ENCODE data around the gene THBS1.

THBS1 gene

DNA sequence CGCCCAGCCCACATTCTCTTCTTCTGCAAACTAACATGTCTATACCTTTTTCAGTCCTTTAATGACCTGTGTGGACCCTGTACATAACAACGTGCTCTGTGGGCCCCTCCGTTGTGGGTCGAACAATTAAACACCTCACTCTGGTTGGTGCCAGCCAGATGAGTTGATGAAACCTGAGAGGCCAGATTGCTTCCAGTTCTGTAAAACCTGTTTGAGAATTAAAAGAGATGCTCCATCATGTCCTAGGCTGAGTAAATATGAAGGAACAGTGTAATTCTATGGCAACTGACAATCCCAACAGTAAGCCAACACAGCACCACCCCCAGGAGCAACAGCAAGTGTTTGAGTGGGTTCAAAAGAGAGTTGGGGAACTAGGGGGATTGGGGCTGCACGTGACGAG lies 5.7 kb upstream of the THBS1 start:
- DNase-seq, result no peak

DNA sequence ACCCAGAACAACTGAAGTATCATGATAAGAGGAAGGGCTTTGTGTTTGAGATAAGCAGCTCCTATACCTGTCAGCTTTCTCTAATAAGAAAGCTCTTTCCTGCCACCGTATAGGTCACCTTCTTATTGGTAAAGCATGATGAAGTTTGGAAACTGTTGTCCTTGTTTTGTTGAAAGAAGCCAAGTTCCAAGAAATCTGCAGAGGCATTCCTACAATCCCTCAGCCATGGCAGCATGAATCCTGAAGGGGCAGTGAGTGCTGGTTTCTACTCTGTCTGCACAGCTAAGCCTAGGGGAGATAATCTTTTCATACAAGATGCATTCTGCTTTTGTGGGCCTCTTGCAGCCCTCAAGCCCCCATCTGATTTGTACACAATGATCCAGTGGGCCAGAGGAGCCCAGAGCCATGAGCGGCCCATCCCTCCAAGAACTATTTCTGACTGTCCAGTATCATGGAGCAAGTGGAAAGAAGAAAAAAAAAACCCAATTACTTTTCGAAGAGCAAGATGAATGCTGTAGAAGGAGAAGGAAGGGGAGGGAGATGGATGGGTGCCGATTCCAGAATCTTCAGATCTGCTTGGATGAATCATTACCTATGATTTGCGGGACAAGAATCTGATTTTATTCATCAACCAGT lies 1.9 kb upstream of the THBS1 start:
- DNase-seq, result no peak

DNA sequence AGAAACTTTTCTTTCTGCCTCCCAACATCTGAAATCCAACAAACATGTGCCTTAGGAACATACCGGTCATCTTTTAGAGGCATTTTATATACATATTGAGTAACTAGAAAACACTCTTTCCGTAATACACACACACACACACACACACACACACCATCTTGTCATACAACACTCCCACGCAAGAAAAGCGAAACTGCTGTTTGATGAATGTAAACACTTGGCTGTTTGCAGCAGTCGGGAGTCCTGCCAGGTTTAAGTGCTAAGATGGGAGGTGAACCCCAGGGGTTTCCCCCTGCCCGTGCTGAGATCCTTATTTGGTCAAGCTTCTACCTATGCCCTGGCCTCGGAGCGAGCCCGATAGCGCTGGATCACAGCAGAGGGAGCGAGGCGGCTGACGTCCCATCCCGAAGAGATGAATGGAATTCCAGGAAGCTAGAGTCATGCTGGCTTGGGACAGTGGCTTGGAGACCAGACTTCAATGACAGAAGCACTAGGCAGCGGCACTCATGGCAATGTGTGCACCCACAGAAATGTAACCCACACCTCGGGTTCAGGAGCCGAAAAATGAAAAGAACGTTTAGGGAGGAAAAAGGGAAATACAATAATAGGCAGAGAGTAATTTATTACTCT lies 1.3 kb upstream of the THBS1 start:
- no peak for DNase-seq

DNA sequence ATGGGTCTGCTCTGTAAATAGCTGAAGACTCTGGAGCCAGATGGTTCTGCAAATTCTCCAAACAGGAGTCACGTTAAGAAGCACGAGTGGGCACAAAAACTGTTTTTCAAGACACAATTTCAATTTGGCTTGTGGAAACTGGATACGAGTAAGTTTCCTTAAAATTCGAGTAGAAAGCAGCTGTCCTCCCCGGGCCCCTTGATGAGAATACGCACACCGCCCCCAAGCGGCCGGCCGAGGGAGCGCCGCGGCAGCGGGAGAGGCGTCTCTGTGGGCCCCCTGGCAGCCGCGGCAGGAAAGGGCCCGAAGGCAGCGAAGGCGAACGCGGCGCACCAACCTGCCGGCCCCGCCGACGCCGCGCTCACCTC lies 778 bp upstream of the THBS1 start:
- peak; percentile 88 for DNase-seq

DNA sequence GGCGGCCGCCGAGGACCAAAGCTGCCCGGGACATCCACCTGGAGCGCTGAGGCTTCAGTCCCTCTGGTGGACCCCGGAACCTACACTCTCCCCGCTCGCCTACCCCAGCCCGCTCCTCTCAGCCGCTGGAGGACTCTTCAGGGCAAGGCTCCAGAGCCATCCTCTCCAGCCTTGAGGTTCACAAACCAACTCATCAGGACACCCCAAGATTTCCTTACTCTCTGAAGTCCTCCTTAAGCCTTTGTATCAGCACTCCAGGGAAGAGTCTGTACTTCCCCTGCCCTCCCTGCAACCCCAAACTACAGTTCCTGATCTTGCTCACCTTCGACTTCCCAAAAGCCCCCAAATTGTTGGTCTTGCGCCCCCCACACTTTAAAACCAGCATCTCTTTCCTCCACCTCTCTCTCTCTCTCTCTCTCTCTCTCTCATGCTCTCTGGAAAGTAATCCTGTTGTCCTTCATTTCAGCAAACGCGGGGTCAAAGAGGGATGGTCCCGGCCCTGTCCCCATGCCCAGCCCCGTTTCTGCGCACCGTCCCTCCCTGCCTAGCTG lies 438 bp downstream of the THBS1 start:
- DNase-seq, result no peak

DNA sequence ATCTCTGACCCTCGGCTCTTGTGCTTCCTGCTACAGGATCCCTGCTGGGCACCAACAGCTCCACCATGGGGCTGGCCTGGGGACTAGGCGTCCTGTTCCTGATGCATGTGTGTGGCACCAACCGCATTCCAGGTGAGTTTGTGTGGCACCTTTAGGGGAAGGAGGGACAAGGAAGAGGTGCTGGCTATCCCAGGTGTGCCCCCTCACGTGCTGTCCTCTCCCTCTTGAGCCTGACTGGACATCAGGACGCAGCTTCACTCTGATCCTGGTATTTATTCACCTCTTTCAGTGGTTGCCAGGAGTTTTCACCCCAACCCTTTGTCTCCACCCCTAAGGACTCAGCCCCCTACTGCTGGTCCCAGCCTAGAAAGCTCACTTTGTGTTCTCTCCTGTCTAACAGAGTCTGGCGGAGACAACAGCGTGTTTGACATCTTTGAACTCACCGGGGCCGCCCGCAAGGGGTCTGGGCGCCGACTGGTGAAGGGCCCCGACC lies 960 bp downstream of the THBS1 start:
- no peak for DNase-seq

DNA sequence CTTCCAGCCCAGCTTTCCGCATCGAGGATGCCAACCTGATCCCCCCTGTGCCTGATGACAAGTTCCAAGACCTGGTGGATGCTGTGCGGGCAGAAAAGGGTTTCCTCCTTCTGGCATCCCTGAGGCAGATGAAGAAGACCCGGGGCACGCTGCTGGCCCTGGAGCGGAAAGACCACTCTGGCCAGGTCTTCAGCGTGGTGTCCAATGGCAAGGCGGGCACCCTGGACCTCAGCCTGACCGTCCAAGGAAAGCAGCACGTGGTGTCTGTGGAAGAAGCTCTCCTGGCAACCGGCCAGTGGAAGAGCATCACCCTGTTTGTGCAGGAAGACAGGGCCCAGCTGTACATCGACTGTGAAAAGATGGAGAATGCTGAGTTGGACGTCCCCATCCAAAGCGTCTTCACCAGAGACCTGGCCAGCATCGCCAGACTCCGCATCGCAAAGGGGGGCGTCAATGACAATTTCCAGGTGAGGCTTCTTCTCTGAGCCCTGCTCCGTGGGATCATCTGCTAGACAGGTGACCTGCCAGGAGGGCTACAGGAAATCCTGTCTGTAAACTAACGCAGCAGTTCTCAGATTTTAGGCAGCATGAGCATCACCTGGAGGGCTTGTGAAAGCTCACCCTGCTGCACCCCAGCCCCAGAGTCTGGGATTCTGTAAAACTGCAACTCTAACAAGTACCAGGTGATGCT lies 1.6 kb downstream of the THBS1 start:
- DNase-seq, result no peak

DNA sequence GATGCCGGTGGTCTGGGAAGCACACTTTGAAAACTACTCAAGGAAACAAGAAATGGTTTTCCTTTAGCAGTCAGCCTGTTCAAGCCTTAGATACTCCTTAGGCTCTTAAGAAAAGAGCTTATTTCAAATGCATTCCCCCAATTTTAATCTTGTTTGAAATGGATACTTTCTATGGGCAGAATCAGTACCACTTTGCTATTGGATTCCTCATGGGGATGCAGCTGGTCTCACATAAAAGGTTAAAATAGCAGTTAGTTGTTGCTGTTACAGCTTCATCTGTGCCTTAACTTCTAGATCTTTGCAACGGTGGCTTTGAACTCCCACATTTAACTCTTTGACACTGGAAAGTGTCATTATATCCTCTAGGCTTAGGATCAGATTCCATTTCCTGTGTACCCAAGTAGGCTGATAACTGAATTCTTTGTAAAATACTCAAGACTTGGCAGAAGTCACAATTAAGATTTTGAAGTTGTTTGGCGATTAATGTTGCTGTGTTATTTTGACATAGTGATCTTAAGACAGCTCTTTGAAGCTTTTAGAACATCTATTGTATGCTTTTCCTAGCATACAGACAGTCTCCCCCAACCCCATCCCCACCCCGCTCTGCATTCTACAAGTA lies 2.2 kb downstream of the THBS1 start:
- DNase-seq, result no peak

DNA sequence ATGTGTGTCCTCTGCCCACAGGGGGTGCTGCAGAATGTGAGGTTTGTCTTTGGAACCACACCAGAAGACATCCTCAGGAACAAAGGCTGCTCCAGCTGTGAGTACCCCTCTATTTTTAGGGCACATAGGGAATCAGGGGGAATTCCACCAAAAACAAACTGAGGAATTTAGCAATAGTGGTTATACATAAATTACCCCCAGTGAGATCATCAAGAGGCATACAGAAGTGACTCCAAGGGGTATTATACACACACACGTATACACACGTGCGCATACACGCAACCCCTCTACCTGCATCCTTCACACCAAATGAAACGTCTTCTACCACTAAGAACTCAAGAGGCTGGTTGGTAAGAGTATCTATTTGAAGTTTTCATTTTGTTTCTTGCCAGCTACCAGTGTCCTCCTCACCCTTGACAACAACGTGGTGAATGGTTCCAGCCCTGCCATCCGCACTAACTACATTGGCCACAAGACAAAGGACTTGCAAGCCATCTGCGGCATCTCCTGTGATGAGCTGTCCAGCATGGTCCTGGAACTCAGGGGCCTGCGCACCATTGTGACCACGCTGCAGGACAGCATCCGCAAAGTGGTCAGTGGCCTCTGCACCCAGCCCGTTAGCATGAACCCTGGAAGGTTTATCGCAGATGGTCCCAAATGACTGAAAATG lies 2.9 kb downstream of the THBS1 start:
- DNase-seq, result peak; percentile 34

DNA sequence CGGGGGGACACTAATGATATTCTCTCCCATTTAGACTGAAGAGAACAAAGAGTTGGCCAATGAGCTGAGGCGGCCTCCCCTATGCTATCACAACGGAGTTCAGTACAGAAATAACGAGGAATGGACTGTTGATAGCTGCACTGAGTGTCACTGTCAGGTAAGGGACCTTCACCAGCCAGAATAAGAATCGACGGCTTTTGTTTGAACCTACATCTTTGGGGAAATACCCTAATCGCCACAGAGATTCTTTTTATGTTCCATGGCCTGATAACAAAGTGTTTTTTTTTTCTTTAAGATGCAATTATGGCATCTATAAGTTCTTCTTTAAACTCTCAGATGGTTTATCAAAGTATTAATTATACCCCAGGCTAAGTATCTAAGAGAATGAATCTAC lies 3.4 kb downstream of the THBS1 start:
- DNase-seq, result no peak

DNA sequence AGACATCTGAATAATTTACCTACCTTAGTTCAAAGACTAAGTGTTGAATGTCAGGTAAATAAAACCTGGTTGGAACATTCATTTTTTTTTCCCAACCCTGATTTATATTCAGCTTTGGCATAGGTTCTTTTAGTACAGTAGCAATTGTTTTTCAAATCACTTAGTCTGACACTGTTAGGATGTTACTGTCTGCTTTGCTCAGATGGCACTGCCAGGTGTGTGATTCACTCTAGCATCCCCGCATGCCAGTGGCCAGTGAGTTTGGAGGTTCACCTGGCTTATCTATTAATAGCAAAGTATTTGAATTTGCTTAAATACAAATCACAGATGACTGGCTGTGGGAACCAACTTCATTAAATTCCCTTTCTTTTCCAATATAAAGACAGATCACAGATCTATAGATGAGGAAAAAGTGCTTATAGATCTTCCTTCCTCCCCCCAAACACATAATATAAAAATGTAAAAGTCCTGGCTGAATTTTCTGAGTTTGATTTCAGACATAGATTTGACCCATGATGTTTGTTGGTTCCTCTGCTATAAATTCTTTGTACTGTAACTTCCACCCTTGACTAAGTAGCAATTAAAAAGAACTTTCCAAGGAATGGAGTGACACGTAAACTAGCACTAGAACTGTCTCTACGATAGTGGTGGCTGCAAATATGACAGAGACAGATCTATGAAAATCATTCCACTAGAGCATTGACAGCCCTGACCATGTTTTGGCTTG lies 3.9 kb downstream of the THBS1 start:
- no peak for DNase-seq

DNA sequence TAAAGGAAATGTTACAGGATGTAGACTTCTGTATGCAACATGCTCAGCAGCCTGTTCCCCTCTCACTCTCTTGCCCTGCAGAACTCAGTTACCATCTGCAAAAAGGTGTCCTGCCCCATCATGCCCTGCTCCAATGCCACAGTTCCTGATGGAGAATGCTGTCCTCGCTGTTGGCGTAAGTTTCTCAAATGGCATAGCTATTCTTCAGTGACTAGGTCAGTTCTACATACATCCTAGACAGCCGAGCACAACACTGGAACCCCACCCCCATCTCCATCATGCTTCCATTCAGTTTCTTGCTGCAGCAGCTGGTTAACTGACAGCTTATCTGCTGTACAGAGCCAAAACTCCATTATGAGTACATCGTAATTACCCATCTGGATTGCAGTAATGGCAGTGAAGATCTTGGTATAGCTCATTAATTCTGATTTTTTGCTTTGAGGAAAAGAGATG lies 4.5 kb downstream of the THBS1 start:
- DNase-seq, result no peak

DNA sequence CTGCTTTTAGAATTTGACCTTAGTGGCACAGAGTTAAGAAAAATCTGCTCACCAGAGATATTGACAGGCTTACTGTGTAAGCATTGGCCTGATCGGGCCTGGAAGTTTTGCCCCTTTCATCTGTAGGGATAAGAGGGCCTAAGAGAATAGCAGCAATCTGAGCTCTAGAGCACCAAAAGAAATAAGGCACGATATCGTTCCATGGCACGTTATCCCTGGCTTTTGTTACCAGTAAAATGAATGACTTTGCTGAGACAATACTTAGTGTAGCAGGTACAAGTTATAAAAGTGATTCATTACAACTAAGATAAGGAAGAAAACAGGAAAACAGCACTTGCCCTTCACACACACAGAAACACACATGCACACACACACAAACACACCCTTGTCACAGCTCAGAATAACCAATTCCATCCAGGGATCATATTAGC lies 5.0 kb downstream of the THBS1 start:
- no peak for DNase-seq

DNA sequence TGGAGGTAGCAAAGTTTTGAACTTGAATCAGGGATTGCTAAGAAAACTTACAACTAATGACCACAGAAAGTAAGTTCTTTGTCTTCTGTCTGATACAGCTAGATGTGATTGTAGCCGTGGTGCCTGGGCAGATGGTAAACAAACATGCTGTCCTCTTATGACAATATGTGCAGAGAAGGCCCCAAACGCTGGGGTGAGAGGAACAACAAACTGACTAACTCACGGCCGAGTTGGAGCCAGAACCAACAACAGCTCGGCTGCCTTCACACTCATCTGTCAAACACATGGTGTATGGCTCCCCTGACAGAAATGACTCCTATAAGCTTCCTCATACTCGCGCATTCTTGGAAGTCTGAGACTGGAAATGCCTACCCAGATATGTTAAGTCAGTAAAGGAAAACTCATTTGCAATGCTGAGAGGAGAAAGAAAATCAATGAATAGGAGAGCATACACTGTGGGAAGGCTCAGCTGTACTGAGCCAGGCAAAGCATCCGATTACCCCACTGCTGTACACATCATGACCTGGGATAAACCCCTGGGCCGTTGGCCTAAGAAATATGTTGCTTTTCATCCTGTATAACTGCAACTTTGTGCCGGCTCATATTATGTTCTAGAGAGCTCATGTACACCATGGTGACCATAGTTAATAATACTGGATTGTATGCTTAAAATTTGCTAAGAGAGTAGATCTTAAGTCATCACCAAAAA lies 5.7 kb downstream of the THBS1 start:
- no peak for DNase-seq

DNA sequence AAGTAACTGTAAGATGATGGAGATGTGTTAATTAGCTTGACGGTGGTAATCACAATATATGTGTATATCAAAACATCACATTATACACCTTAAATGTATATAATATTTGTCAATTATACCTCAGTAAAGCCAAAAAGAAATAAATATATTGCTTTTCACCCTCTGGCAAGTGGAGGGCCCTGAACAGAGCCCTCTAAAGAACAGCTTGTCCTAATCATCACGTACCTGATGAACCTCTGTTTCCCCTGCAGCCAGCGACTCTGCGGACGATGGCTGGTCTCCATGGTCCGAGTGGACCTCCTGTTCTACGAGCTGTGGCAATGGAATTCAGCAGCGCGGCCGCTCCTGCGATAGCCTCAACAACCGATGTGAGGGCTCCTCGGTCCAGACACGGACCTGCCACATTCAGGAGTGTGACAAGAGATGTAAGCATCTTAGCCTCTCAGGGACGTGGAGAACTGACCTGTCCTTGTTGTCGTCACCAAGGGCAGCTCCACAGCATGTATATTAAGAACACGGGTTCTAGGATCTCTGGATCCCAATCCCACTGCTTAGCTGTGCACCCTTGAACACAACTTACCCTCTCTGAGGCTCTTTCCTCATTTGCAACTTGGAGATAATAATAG lies 6.3 kb downstream of the THBS1 start:
- no peak for DNase-seq

DNA sequence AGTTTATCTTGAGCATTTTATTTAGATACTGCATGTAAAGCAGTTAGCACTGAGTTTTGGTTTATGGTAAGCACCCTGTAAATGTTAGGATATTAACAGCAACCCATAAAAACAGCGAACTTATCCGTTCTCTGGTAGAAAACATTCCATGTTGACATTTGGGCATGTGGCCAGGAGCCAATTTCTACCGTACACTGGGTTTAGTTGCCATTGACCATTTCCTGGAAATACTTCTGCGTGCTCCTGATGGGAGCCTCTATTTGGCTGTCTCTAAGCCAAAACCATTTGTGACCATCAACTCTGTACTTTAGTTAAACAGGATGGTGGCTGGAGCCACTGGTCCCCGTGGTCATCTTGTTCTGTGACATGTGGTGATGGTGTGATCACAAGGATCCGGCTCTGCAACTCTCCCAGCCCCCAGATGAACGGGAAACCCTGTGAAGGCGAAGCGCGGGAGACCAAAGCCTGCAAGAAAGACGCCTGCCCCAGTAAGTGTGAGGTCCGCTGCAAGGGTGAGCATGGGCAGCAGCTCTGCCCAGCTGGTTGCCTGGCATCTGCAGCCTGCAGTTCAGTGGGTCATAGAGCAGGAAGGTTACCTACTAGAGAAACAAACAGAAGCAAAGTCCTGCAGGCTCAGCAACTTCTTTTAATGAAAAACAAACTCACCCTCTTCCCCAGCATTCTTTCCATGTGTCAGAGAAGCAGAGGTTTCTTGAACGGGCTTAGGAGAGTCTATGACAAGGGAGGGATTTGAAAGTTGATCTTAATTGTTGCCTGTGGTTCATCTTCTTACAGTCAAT lies 7.1 kb downstream of the THBS1 start:
- DNase-seq, result no peak

DNA sequence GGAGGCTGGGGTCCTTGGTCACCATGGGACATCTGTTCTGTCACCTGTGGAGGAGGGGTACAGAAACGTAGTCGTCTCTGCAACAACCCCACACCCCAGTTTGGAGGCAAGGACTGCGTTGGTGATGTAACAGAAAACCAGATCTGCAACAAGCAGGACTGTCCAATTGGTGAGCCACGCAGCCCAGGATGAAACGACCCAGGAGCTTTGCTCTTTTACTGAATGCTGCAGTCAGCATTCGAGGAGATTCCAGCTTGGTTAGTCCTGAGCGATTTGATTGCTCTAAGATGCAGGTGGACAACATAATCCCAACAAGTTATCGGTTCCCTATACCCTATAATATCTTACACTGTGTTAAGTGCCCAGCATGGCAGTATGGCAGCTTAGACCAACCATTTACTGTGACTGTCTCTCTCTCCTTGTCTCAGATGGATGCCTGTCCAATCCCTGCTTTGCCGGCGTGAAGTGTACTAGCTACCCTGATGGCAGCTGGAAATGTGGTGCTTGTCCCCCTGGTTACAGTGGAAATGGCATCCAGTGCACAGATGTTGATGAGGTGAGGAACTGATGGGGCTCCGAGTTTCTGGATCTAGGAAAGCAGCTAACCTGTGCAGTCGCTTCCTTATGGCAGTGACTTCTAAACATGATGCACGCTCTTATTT lies 7.8 kb downstream of the THBS1 start:
- DNase-seq, result no peak

DNA sequence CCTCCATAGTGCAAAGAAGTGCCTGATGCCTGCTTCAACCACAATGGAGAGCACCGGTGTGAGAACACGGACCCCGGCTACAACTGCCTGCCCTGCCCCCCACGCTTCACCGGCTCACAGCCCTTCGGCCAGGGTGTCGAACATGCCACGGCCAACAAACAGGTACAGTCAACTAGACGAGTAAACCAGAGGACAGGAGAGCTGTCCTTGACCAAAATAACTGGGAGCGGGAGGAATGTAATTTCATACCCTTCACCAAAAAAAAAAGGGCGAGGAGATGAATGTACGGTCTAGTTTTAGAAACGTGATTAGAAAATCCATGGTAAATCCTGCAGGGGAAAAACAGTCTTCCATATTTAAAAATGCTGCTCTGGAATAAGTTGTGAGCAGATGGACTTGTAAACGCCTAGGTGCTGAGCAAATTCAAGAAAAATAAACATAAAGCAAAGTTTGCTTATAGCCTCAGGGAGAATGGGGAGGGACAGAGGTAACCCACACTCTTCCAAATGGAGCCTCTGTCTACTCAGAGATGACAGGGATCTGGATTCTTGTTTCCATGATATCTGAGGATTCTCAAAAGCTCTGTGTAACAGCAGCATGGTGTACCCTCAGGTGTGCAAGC lies 8.4 kb downstream of the THBS1 start:
- DNase-seq, result no peak
